Choroid plexus epithelial cell (primary cell): ENCODE measurements around the gene PLA2G2F.

Experiments used
- DNase-seq: peaks from one replicate; pipeline ENCODE4 v3.0.0-alpha.2; 2010; ENCODE audit warnings: low read depth
- H3K4me3 ChIP-seq: 2 replicates; pipeline ENCODE4 v1.5.1; 2011; ENCODE audit warnings: low read depth, mild to moderate bottlenecking, control low read depth, low read length, moderate library complexity
- TF ChIP-seq, protein P1 (sequence below): conservative IDR thresholded peaks from 2 replicates; pipeline ENCODE4 v1.5.1; 2011; ENCODE audit warnings: low read depth, mild to moderate bottlenecking, control low read depth, inconsistent platforms, low read length, moderate library complexity

PLA2G2F gene

DNA sequence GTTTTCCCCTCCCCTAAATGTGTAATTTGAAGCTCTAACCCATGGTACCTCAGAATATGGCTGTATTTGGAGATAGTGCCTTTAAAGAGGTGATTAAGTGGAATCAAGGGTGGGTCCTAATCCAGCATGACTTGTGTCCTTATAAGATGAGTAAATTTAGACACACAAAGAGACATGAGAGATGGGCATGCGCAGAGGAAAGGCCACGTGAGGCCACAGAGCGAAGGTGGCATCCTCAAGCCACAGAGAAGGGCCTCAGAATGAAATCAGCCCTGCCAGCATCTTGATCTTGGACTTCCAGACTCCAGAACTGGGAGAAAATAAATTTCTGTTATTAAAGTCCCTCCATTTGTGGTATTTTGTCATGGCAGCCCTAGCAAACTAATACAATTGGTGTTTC, 2.9 kb upstream of the PLA2G2F start:
- TF ChIP-seq, protein P1, sequence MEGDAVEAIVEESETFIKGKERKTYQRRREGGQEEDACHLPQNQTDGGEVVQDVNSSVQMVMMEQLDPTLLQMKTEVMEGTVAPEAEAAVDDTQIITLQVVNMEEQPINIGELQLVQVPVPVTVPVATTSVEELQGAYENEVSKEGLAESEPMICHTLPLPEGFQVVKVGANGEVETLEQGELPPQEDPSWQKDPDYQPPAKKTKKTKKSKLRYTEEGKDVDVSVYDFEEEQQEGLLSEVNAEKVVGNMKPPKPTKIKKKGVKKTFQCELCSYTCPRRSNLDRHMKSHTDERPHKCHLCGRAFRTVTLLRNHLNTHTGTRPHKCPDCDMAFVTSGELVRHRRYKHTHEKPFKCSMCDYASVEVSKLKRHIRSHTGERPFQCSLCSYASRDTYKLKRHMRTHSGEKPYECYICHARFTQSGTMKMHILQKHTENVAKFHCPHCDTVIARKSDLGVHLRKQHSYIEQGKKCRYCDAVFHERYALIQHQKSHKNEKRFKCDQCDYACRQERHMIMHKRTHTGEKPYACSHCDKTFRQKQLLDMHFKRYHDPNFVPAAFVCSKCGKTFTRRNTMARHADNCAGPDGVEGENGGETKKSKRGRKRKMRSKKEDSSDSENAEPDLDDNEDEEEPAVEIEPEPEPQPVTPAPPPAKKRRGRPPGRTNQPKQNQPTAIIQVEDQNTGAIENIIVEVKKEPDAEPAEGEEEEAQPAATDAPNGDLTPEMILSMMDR = no peak
- DNase-seq = no peak
- no peak overlapping the region for H3K4me3 ChIP-seq

DNA sequence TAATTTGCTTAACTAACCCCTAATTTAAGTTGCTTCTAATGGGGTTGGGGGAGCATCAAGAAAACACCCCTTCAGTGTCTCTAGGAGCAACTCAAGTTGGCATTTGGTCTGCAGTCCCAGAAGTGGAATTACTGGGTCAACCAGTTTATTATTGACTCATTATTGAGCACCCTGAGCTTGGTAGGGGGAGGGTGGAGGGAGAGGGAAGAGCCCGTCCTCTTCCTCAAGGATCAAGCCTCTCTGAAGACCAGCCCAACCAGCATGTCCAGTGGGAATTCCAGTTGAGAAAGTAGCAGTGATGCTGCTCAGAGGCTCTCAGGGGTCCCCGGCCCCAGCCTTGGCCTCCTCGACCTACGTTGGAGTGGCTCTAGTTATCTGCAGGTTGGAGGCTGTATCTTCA, 2.1 kb upstream of the PLA2G2F start:
- TF ChIP-seq, protein P1 = no peak
- no peak overlapping the region for H3K4me3 ChIP-seq
- DNase-seq = no peak

DNA sequence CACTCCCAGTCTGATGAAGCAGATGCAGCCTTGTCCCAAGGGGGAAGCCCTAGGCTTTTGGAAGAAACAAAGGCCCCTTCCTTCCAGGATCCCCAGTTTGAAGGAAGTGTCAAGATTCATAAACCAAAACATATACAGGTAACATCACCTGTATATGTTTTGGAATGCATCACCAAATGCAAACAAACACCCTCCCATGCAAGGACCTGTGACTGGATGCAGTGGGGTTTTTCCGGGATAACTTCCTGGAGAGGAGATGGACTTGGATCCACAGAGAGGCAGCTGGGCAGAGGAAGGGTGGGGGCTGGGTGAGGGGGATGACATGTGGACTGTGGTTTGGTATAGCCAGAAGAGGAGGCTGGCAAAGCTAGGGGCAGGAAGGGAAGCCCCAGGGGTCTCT, 1.5 kb upstream of the PLA2G2F start:
- H3K4me3 ChIP-seq = no peak overlapping the region
- TF ChIP-seq, protein P1 = no peak

GRCh38 chr1:20138346-20138745, 777 bp upstream of the PLA2G2F start:
- no peak overlapping the region for H3K4me3 ChIP-seq
- TF ChIP-seq, protein P1 = no peak
- DNase-seq = no peak

More for the DNA sequence above, 1.5 kb upstream of the PLA2G2F start:
- DNase-seq = no peak

DNA sequence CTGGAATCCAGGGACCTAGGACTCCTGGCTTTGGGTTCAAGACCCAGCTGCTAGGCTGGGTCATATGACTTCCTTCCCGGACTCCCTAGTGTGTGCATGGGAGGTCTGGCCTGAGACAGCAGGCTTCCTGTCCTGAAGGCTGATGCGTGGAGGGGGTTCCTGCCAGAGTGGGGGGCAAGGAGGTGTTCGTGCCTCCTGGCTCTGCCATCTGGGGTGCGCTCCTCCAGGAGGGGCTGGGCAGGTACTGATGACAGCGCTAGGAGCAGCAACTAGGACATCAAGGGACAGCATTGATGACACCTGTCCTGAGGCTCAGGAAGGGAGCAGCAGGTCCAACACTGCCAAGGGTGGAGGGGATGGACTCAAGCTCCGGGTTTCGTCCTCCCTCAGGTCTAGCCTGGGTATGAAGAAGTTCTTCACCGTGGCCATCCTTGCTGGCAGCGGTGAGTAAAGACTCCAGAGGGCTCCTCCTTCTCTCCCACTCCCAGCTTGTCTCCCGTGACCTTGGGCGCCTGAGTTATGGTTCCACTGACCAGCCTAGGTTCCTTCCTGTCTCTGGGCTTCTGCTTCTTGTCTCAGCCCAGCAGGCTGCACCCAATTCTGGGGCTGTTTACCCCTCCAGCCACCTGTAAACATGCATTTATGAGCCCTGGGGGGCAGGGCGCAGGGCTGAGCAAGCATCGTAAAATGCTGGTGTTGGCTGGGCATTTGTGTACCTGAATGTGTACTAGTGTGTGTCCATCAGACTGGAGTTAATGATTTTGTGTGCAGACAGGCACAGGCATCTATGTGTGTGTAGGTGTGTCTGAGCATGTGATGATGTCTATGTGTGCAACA, 871 bp downstream of the PLA2G2F start:
- TF ChIP-seq, protein P1 = no peak
- DNase-seq = no peak

DNA sequence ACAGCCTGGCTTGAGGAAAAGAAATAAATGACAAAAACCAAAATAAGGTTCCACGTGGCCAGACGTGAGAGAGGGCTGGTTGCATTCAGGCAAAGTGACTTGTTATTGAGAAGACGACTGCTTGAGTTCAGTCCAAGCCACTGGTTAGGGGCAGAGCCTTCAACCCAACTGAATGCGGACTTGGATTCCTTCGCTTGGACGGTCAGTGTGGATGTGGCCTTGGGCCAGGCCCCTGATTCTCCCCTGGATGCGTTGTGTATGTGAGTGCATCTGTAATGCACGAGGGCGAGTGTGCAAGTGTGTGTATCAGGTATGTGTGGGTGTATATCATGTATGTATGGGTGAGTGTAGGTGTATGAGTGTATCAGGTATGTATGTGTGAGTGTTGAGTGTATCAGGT, 1.9 kb downstream of the PLA2G2F start:
- DNase-seq = no peak
- TF ChIP-seq, protein P1 = no peak
- H3K4me3 ChIP-seq = no peak overlapping the region

More for the DNA sequence above, 871 bp downstream of the PLA2G2F start:
- H3K4me3 ChIP-seq = no peak overlapping the region

DNA sequence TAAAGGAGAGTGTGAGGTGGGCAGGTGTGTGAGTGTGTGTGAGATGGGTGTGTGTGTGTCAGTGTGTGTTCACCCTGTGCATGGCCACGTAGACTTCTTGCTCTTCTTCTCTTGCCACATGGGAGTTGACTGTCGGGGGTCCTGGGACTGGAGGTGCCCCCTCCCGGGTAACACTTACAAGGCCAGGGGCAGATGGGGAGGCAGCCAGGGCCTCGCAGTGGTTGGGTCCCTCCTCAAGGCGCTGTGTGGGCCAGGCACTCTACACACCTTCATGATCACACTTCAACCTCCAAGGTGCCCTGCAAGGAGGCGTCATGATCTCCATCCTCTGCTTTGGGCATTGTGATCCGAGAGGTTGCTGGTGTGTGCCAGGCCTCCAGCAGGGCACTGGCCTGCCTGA, 2.3 kb downstream of the PLA2G2F start:
- DNase-seq = no peak
- TF ChIP-seq, protein P1 = no peak
- no peak overlapping the region for H3K4me3 ChIP-seq
